NCI-H82 (cell line): Measurements from ENCODE around the gene CD1E.
"Not testable (repeated sequence)": the region's sequence is repeated elsewhere in the genome, so short reads cannot be mapped to it uniquely, and the experiment has no call there.

ENCODE experiments used
- DNase-seq: peaks from one replicate; lab custom pipeline; 2025; lab: John Stamatoyannopoulos, UW

The CD1E gene

GRCh38 chr1:158362941-158363340, 9.2 kb downstream of the CD1E start:
- no peak for DNase-seq

- no peak for DNase-seq
Observed at GRCh38 chr1:158366783-158367182, 13.1 kb downstream of the CD1E start.

DNA sequence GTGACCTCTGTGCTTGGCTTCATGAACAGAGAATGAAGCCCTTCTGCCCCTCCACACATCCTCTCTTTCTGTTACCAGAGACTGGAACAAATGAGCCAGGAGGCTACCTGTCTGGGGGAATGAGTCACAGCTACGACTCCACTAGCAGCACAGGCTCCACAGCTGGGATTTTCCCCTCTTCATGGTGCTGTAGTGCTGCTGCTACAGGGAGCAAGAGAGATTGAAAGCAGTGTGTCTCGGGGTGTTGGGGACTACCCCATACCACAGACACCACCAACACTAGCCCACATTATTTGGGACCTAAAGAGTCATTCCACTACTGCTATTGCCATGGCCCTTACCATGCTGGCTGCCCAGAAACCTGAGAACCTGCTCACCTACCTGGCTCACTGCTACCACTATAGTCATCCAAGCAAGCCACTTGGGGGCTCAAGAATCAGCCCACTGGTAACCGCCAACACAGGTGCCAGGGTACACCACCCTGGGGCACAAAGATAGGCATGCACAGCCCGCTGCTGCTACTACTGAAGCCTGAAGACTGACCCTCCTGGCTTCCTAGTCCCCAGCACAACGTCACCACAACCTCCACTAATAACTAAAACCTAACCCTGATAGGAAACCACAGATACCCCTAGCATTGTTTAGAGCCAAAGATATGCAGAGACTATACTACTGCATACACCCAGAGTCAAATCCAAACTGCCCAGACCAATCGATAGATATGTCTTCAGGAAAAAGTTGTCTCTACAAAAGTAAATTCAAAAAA, 17.7 kb downstream of the CD1E start:
- DNase-seq, result no peak

- DNase-seq, result not testable (repeated sequence)
Observed at GRCh38 chr1:158374101-158374500, 20.4 kb downstream of the CD1E start.

- DNase-seq, result no peak
Observed at GRCh38 chr1:158374860-158375259, 21.2 kb downstream of the CD1E start.

- no peak for DNase-seq
Observed at GRCh38 chr1:158390331-158390730, 36.6 kb downstream of the CD1E start.

- DNase-seq, result no peak
Observed at GRCh38 chr1:158391099-158391498, 37.4 kb downstream of the CD1E start.

- no peak for DNase-seq
Observed at GRCh38 chr1:158393476-158393875, 39.8 kb downstream of the CD1E start.

GRCh38 chr1:158396646-158397045, 43.0 kb downstream of the CD1E start:
- no peak for DNase-seq

DNA sequence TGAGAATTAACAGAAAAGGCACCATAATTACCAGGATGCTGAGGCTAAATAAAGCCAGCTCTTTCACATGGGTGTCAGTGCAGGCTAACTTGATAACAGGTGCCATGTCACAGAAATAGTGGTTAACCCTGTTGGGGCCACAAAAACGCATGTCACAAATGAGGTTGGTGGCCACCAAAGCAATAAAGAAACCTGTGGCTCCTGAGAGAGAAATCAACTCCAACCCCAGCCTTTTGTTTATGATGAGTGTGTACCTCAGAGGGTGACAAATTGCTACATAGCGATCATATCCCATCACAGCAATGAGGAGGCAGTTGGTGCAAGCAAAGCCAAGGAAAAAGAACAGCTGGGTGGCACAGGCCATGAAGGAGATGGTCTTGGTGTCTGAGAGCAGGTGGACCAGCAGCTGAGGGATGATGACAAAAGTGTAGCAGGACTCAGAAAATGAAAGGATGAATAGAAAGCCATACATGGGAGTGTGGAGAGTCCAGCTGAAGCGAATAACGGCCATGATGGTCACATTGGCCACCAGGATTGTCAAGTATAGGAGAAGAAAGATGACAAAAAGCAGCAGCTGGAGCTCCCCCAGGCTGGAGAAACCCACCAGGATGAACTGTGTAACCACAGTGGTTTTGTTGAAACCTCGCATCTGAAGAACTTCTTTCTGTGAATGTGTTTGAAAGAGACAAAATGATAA, 45.3 kb downstream of the CD1E start, which contains the start of gene OR10T2:
Gene OR10T2 (minus strand): TSS at position 649 of the 697 bp plus-strand sequence. CDS start 0 bp downstream, at position 649.
- no peak for DNase-seq

DNA sequence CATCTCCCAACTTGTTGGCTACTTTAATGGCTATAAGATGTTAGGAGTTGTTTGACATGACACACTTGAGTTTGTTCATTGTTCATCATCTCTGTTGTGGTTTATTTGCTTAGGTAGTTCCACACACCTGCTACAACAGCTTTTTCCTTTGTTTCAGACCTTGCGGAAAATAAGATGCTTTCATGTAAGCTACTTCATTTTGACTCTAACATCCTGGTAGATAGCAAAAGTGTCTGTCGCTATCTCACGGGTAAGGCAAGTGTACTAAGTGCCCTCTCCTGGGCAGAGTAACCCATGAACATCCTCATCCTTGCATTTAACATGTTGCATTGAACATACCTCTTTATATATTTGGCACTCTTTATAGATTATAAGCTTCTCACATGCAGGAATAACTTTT, 47.2 kb downstream of the CD1E start:
- no peak for DNase-seq

GRCh38 chr1:158407092-158407491, 53.4 kb downstream of the CD1E start:
- no peak for DNase-seq
